Measurements from ENCODE around the gene UQCRHL.
"Not testable (repeated sequence)": the region's sequence is repeated elsewhere in the genome, so short reads cannot be mapped to it uniquely, and the experiment has no call there.

The UQCRHL gene

GRCh38 chr1:15843826-15844572, 36.5 kb upstream of the UQCRHL start:
- no peak for DNase-seq
- Histone ChIP-seq H3K4me3 (ENCODE audit: low read depth, low read length) (no peak overlapping the region), H3K27me3 (replicated peaks) (no peaks in the 10 kb centered on the region), H3K27ac (no peak overlapping the region), H3K36me3 (replicated peaks) (no peaks in the 10 kb centered on the region)
- in situ Hi-C loops (cut with HindIII; ENCODE audit: low pct_ligation_motif_present, low sequenced_read_pairs): no loop called here
- TF ChIP-seq CTCF (IDR thresholded peaks at IDR 0.05; ENCODE audit: low read depth, low read length, missing control alignments): no peak

- Histone ChIP-seq H3K27ac (no peak overlapping the region), H3K36me3 (replicated peaks) (no peaks in the 10 kb centered on the region), H3K4me3 (ENCODE audit: low read depth, low read length) (no peak overlapping the region), H3K27me3 (replicated peaks) (no peaks in the 10 kb centered on the region)
- in situ Hi-C loops (cut with HindIII; ENCODE audit: low pct_ligation_motif_present, low sequenced_read_pairs): no loop called here
- no peak for DNase-seq
- TF ChIP-seq CTCF (IDR thresholded peaks at IDR 0.05; ENCODE audit: low read depth, low read length, missing control alignments): no peak
Observed at GRCh38 chr1:15838721-15839120, 31.3 kb upstream of the UQCRHL start.

DNA sequence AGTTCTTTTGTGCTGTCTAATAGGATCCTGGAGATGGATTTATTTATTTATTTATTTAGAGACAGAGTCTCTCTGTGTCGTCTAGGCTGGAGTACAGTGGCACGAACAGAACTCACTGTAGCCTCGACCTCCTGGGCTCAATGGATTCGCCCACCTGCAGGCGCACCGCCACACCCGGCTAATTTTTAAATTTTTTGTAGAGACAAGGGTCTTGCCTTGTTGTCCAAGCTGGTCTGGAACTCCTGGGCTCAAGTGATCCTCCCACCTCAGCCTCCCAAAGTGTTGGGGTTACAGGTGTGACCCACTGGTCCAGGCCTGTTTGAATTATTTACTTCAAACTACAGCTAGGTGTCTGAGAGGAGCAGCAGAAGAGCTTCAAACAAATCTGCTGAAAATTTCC, 30.5 kb upstream of the UQCRHL start:
- in situ Hi-C loops (cut with HindIII; ENCODE audit: low pct_ligation_motif_present, low sequenced_read_pairs): no loop called here
- Histone ChIP-seq H3K4me3 (ENCODE audit: low read depth, low read length) (no peak overlapping the region), H3K36me3 (replicated peaks) (no peaks in the 10 kb centered on the region), H3K27me3 (replicated peaks) (no peaks in the 10 kb centered on the region), H3K27ac (no peak overlapping the region)
- no peak for DNase-seq
- TF ChIP-seq CTCF (IDR thresholded peaks at IDR 0.05; ENCODE audit: low read depth, low read length, missing control alignments): no peak

- H3K27ac ChIP-seq: no peak overlapping the region
- in situ Hi-C loops (cut with HindIII; ENCODE audit: low pct_ligation_motif_present, low sequenced_read_pairs): no loop called here
- no peaks in the 10 kb centered on the region for H3K36me3 ChIP-seq (replicated peaks)
- peak overlapping the region; percentile 27 for H3K4me3 ChIP-seq (ENCODE audit: low read depth, low read length)
- DNase-seq: no peak
- TF ChIP-seq CTCF (IDR thresholded peaks at IDR 0.05; ENCODE audit: low read depth, low read length, missing control alignments): no peak
- no peaks in the 10 kb centered on the region for H3K27me3 ChIP-seq (replicated peaks)
Observed at GRCh38 chr1:15836772-15837669, 29.6 kb upstream of the UQCRHL start.

DNA sequence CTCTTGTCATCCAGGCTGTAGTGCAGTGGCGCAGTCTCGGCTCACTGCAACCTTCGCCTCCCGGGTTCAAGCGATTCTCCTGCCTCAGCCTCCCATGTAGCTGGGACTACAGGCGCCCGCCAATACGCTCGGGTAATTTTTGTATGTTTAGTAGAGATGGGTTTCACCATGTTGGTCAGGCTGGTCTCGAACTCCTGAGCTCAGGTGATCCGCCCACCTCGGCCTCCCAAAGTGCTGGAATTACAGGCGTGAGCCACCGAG, 29.0 kb upstream of the UQCRHL start:
- H3K4me3 ChIP-seq (ENCODE audit: low read depth, low read length): peak overlapping the region; percentile 64
- in situ Hi-C loops (cut with HindIII; ENCODE audit: low pct_ligation_motif_present, low sequenced_read_pairs); H3K27ac ChIP-seq: not testable (repeated sequence)

DNA sequence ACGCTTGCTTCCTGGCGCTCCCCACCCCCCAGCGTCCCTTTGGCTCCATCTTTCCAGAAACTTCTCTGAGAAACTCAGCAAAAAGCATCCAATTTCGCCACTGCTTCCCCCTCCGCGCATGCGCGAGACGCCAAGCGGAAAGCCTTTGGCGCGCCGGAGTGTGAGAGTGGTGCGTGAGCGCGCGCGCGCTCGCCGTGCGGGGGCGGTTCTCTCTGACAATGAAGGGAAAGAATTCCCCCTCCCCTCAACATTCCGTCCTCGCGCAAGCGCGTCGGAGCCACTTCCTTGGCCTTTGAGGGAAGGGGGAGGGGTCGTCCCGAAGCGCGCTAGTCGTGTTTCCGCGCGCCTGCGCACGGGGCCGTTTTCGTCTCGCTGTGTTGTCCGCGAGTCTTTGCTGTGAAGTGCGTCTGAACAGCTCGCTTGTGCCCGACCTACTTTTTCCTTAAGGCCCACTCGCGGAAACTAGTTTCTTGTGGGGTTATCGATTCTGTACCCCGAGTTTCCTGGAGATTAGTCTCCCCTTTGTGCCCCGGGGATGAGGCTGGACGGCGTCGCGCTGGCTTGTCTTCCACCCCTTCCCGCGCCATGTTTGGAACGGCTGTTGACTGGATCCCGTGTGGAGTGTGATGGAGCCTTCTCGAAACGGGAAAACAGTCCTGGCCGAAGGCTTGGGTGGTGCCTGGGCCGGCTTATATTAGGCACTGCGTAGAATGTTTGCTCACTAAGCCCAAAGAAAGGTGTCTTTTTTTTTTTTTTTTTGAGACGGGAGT, 28.5 kb upstream of the UQCRHL start:
- H3K36me3 ChIP-seq (replicated peaks): no peaks in the 10 kb centered on the region
- no peak for TF ChIP-seq CTCF (IDR thresholded peaks at IDR 0.05; ENCODE audit: low read depth, low read length, missing control alignments)
- H3K4me3 ChIP-seq (ENCODE audit: low read depth, low read length): peak overlapping the region; percentile 76
- H3K27ac ChIP-seq: peak overlapping the region; percentile 91
- H3K27me3 ChIP-seq (replicated peaks): no peaks in the 10 kb centered on the region
- DNase-seq: peak; percentile 99
- in situ Hi-C loops (cut with HindIII; ENCODE audit: low pct_ligation_motif_present, low sequenced_read_pairs): no loop called here

More for the DNA sequence above, 29.0 kb upstream of the UQCRHL start:
- H3K36me3 ChIP-seq (replicated peaks); DNase-seq; H3K27me3 ChIP-seq (replicated peaks): not testable (repeated sequence)
